CD14-positive monocyte (primary cell): Measurements from ENCODE around the gene PLEKHM3. TPM values are rescaled to one million over a fixed set of nuclear protein-coding genes. Genes with fewer than 3 reads are reported as not detected.

Experiments used
- DNase-seq, 3 donors: peaks; one replicate each; pipeline ENCODE4 v3.0.0-alpha.2; 2011 to 2022
- H2AFZ ChIP-seq: 2 replicates; pipeline ENCODE4 v1.6.0; 2012; ENCODE audit warnings: mild to moderate bottlenecking, low read depth, low read length, inconsistent platforms; ENCODE audit not compliant: insufficient read depth, poor library complexity, severe bottlenecking
- H3K27ac ChIP-seq, 2 donors: 1 replicate in 1 of 2; 2 replicates in 1 of 2; pipeline ENCODE4 v1.5.1; 2012 to 2013; ENCODE audit warnings: low read length in 2 of 2, control low read depth in 1 of 2, inconsistent platforms in 1 of 2, low read depth in 1 of 2, mild to moderate bottlenecking in 1 of 2
- H3K27me3 ChIP-seq, 2 donors: one replicate each; pipeline versions ENCODE4 v1.6.0 to v1.6.1; 2011 to 2013; ENCODE audit warnings: low read length in 2 of 2; ENCODE audit not compliant: control insufficient read depth in 2 of 2, insufficient read depth in 2 of 2
- H3K36me3 ChIP-seq, 2 donors: replicated peaks in 1 of 2; 1 replicate in 1 of 2; 2 replicates in 1 of 2; pipeline versions ENCODE4 v1.5.1 to v1.6.1; 2012 to 2013; ENCODE audit warnings: low read length in 2 of 2, control low read depth in 1 of 2, inconsistent platforms in 1 of 2, mild to moderate bottlenecking in 1 of 2; ENCODE audit not compliant: insufficient read depth in 2 of 2, control insufficient read depth in 1 of 2
- H3K4me1 ChIP-seq, 2 donors: 1 replicate in 1 of 2; 2 replicates in 1 of 2; pipeline versions ENCODE4 v1.5.1 to v1.6.1; 2012 to 2013; ENCODE audit warnings: low read length in 2 of 2, control low read depth in 1 of 2, inconsistent platforms in 1 of 2, mild to moderate bottlenecking in 1 of 2, moderate library complexity in 1 of 2; ENCODE audit not compliant: insufficient read depth in 2 of 2, control insufficient read depth in 1 of 2
- H3K4me2 ChIP-seq: replicated peaks from 2 replicates; pipeline ENCODE3; 2012; ENCODE audit warnings: low read length, moderate library complexity, mild to moderate bottlenecking; ENCODE audit not compliant: poor library complexity, severe bottlenecking; ENCODE audit errors: extremely low read depth
- H3K4me3 ChIP-seq, 3 experiments: fragments of 200-600 bp in 1 of 3; sonication (generic) in 1 of 3; replicated peaks in 1 of 3; 1 replicate in 2 of 3; 2 replicates in 1 of 3; pipeline ENCODE4 v1.5.1; 2011 to 2013; ENCODE audit warnings: low read length in 3 of 3, mild to moderate bottlenecking in 3 of 3, control low read depth in 2 of 3, low read depth in 2 of 3, inconsistent platforms in 1 of 3, moderate library complexity in 1 of 3
- H3K79me2 ChIP-seq: 2 replicates; pipeline ENCODE4 v1.6.0; 2012; ENCODE audit warnings: mild to moderate bottlenecking, control low read depth, inconsistent platforms, low read length, moderate library complexity; ENCODE audit not compliant: insufficient read depth
- H3K9ac ChIP-seq: 2 replicates; pipeline ENCODE4 v1.6.0; 2017; ENCODE audit warnings: low read length, mild to moderate bottlenecking; ENCODE audit not compliant: insufficient read depth, poor library complexity, severe bottlenecking
- H3K9me3 ChIP-seq, 2 donors: replicated peaks in 1 of 2; 1 replicate in 1 of 2; 2 replicates in 1 of 2; pipeline versions ENCODE4 v1.5.1 to v1.6.1; 2012 to 2013; ENCODE audit warnings: low read length in 2 of 2, control low read depth in 1 of 2; ENCODE audit not compliant: control insufficient read depth in 1 of 2, insufficient read depth in 1 of 2
- H4K20me1 ChIP-seq: 2 replicates; pipeline ENCODE4 v1.6.0; 2012; ENCODE audit warnings: mild to moderate bottlenecking, low read length, control low read depth, moderate library complexity; ENCODE audit not compliant: insufficient read depth
- H3K27ac Mint-ChIP-seq, 7 donors: one replicate each; pipeline ENCODE4 v1.8.0; 2020; ENCODE audit warnings: mild to moderate bottlenecking in 7 of 7, mixed read lengths in 7 of 7, moderate library complexity in 6 of 7, inconsistent platforms in 2 of 7
- H3K27me3 Mint-ChIP-seq, 3 donors: one replicate each; pipeline ENCODE4 v1.8.0; 2021 to 2022; ENCODE audit warnings: low read depth in 3 of 3, mild to moderate bottlenecking in 3 of 3, mixed read lengths in 3 of 3, moderate library complexity in 3 of 3, inconsistent platforms in 1 of 3
- H3K36me3 Mint-ChIP-seq, 2 donors: one replicate each; pipeline ENCODE4 v1.8.0; 2020; ENCODE audit warnings: mixed read lengths in 2 of 2, inconsistent platforms in 1 of 2, mild to moderate bottlenecking in 1 of 2
- H3K4me1 Mint-ChIP-seq: one replicate; pipeline ENCODE4 v1.8.0; 2020; ENCODE audit warnings: mild to moderate bottlenecking, mixed read lengths
- H3K4me3 Mint-ChIP-seq, 2 donors: one replicate each; pipeline ENCODE4 v1.8.0; 2020; ENCODE audit warnings: mild to moderate bottlenecking in 2 of 2, mixed read lengths in 2 of 2, moderate library complexity in 1 of 2
- H3K9me3 Mint-ChIP-seq, 7 donors: one replicate each; pipeline ENCODE4 v1.8.0; 2020 to 2022; ENCODE audit warnings: mixed read lengths in 7 of 7, mild to moderate bottlenecking in 6 of 7, moderate library complexity in 6 of 7, inconsistent platforms in 2 of 7
- CTCF ChIP-seq: fragments of 200-600 bp; IDR thresholded peaks from one replicate; pipeline ENCODE4 v1.8.0; 2022; ENCODE audit warnings: antibody characterized with exemption, mild to moderate bottlenecking
- WGBS: methylation state at CpG from one replicate; pipeline ENCODE4 v1.1.5; 2013; ENCODE audit warnings: missing lambda C conversion rate; ENCODE audit not compliant: insufficient coverage; 5-methylcytosine and 5-hydroxymethylcytosine counted together
- intact Hi-C, 2 donors: fragments of 100-400 bp; cut with micrococcal nuclease; formaldehyde crosslinking; loops; one replicate each; pipeline versions ENCODE4 v1.15.0 to v1.15.1; 2023
- polyA plus RNA-seq, 3 donors: library from polyadenylated mRNA; depleted of rRNA in 1 of 3; unstranded in 2 of 3; stranded (reverse) in 1 of 3; fragments of 300-500 nt in 2 of 3; fragments of >200 nt in 1 of 3; fragmentation: Illumina TruSeq in 2 of 3; gene quantifications; 1 replicate in 2 of 3; 2 replicates in 1 of 3; pipeline ENCODE4 v1.2.3, GENCODE V29; 2012 to 2021

Gene PLEKHM3
- polyA plus RNA-seq, 3 donors = 3.0 to 8.0 (median 3.0) TPM

- peaks cover 15 to 16% of the 10 kb centered on the region in 2 donors for H3K4me1 ChIP-seq
- H4K20me1 ChIP-seq = no peaks in the 10 kb centered on the region
- peaks cover 0 to 3% (median 0%) of the 10 kb centered on the region in 7 donors for H3K9me3 Mint-ChIP-seq
- no peak for TF ChIP-seq CTCF
- WGBS = no CpG with 5 or more reads among the region's 3 CpGs
- H3K27me3 ChIP-seq = no peaks in the 10 kb centered on the region
- H3K4me1 Mint-ChIP-seq = peaks cover 24% of the 10 kb centered on the region
- no peak overlapping the region for H3K27ac Mint-ChIP-seq
- no peak overlapping the region for H3K27ac ChIP-seq
- no peaks in the 10 kb centered on the region for H3K9me3 ChIP-seq
- no peak overlapping the region for H3K4me3 ChIP-seq
- no peaks in the 10 kb centered on the region for H3K36me3 Mint-ChIP-seq
- H3K4me2 ChIP-seq = no peak overlapping the region
- intact Hi-C loops = no loop called here
- H3K9ac ChIP-seq = no peak overlapping the region
- H3K4me3 Mint-ChIP-seq = no peak overlapping the region
- H3K36me3 ChIP-seq = no peaks in the 10 kb centered on the region
- H3K79me2 ChIP-seq = no peaks in the 10 kb centered on the region
- peaks cover 0 to 1% (median 0%) of the 10 kb centered on the region in 3 donors for H3K27me3 Mint-ChIP-seq
- no peak for DNase-seq
- H2AFZ ChIP-seq = no peak overlapping the region
Observed at GRCh38 chr2:207875473-207876212, 149.7 kb downstream of the PLEKHM3 start.

GRCh38 chr2:207873794-207874193 lies 151.5 kb downstream of the PLEKHM3 start:
- no peaks in the 10 kb centered on the region for H4K20me1 ChIP-seq
- H3K27ac ChIP-seq = no peak overlapping the region
- WGBS = 100% methylated on average over 1 of the region's 1 CpG
- Mint-ChIP-seq H3K4me1 (peaks cover 40% of the 10 kb centered on the region), H3K27me3 (peaks cover 0 to 1% (median 0%) of the 10 kb centered on the region in 3 donors), H3K9me3 (peaks cover 0 to 3% (median 0%) of the 10 kb centered on the region in 7 donors), H3K36me3 (no peaks in the 10 kb centered on the region), H3K27ac (no peak overlapping the region), H3K4me3 (no peak overlapping the region)
- H3K9ac ChIP-seq = no peak overlapping the region
- H3K4me3 ChIP-seq = no peak overlapping the region
- no peaks in the 10 kb centered on the region for H3K27me3 ChIP-seq
- intact Hi-C loops = no loop called here
- no peak overlapping the region for H3K4me2 ChIP-seq
- H3K36me3 ChIP-seq = no peaks in the 10 kb centered on the region
- no peak for TF ChIP-seq CTCF
- H2AFZ ChIP-seq = no peak overlapping the region
- no peaks in the 10 kb centered on the region for H3K9me3 ChIP-seq
- no peak for DNase-seq
- H3K79me2 ChIP-seq = no peaks in the 10 kb centered on the region
- H3K4me1 ChIP-seq = peaks cover 27 to 31% of the 10 kb centered on the region in 2 donors
